GM10266 (cell line): Measurements from ENCODE around the gene APOL5.

Experiments
- DNase-seq: peaks from one replicate; pipeline ENCODE4 v3.0.0; 2012; ENCODE audit errors: extremely low spot score
- TF ChIP-seq, protein P1 (sequence below): IDR thresholded peaks from 2 replicates; pipeline ENCODE4 v1.5.1; 2012; ENCODE audit warnings: mild to moderate bottlenecking, low read depth; ENCODE audit not compliant: control insufficient read depth, insufficient read depth; ENCODE audit errors: missing control alignments

APOL5 gene

GRCh38 chr22:35728639-35729308, 11.1 kb downstream of the APOL5 start:
- DNase-seq, result no peak
- TF ChIP-seq, protein P1, sequence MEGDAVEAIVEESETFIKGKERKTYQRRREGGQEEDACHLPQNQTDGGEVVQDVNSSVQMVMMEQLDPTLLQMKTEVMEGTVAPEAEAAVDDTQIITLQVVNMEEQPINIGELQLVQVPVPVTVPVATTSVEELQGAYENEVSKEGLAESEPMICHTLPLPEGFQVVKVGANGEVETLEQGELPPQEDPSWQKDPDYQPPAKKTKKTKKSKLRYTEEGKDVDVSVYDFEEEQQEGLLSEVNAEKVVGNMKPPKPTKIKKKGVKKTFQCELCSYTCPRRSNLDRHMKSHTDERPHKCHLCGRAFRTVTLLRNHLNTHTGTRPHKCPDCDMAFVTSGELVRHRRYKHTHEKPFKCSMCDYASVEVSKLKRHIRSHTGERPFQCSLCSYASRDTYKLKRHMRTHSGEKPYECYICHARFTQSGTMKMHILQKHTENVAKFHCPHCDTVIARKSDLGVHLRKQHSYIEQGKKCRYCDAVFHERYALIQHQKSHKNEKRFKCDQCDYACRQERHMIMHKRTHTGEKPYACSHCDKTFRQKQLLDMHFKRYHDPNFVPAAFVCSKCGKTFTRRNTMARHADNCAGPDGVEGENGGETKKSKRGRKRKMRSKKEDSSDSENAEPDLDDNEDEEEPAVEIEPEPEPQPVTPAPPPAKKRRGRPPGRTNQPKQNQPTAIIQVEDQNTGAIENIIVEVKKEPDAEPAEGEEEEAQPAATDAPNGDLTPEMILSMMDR, result no peak

DNA sequence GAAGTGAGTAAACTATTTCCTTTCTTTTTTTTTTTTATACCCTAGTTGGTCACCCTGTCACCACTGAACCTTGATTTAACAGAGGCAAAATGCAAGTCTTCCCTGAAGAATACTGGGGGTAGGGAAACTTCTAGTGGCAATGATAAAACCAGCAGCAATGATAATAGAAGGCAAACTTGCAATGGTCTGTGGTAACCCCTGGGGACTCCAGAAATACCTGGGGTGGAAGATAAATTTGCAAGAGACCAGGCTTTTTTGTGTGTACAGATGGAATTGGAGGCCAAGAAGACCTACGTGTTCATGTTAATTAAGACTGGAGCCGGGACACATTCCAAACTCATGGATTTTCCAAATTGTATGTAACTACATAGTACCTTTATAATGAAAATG, 11.6 kb downstream of the APOL5 start:
- no peak for DNase-seq
- TF ChIP-seq, protein P1, result no peak

DNA sequence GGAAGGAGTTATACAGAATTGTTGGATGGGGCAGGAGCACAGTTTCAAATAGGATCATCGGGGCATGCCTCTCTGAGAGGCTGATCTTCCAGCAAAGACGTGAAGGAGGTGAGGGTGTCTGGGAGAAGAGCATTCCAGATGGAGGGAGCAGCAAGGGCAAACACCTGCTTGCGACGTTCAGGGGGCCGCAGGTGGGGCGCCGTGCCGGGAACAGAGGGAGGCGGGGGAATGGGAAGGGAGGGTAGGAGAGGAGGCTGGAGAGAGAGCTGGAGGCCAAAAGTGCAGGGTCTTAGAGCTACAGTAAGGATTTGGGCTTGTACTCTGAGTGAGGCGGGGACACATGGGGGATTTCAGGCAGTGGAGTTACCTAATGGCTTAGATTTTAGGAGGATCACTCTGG, 13.6 kb downstream of the APOL5 start:
- no peak for DNase-seq
- TF ChIP-seq, protein P1, result no peak

- DNase-seq, result no peak
These were observed 14.4 kb downstream of the APOL5 start for GRCh38 chr22:35732116-35732515.

DNA sequence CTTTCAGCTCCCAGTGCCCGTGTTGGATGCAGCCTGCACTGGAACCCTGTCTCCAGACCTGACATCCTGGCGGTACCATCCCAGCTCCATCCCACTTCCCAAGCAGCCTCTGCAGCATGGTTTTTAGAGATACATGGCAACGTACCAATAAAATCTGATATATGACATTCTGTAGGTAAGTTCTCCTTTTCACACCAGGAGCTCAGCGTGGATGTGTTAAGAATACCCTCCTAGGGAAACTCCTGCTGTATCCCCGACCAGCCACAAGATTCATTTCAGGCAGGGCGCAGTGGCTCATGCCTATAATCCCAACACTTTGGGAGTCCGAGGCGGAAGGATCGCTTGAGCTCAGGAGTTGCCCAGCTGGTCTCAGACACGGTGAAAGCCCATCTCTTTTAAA, 15.4 kb downstream of the APOL5 start:
- TF ChIP-seq, protein P1, result no peak
- DNase-seq, result no peak

More at GRCh38 chr22:35732116-35732515, 14.4 kb downstream of the APOL5 start:
- TF ChIP-seq, protein P1, result no peak

DNA sequence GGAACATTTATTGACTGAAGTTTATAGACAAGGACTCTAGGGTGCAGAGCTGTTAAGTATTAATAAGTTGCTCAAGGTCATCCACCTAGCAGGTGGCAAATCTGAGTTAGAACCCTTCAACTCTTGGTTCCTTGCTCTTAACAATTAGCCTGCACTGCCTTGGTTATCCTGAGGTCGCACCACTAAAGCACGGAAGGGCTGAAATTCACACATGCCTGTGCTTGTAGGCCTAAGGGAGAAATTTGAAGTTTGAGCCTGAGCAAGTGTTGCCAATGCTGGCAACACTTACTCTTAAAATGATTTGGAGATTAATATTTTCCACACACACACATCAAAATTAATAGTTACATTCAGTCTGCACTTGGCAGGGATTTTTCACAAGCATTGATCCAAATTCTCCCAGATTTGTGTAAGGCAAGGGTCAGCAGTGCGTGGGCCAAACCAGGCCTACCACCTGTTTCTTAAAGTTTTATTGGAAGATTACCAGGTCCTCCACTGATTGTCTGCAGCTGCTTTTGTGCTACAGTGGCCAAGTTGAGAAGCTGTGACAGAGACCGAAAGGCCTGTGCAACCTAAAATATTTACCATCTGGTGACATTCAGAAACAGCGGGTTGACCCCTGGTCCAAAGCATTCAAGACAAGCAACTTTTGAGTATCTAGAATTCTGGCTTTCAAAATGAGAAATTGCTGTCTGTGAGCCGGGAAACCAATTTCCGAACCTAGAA, 16.3 kb downstream of the APOL5 start:
- TF ChIP-seq, protein P1, result no peak
- no peak for DNase-seq

- TF ChIP-seq, protein P1, result no peak
- DNase-seq, result no peak
These were observed 16.8 kb downstream of the APOL5 start for GRCh38 chr22:35734517-35734827.
